SK-N-SH (cell line): ENCODE results near the gene AOAH.

ENCODE experiments used
- CHD2 ChIP-seq: fragments of 150-350 bp; IDR thresholded peaks from 2 replicates; pipeline ENCODE4 v1.6.1; 2018; ENCODE audit warnings: low read length; ENCODE audit not compliant: partially characterized antibody
- CTCF ChIP-seq: fragments of 200-600 bp; sonication (generic); IDR thresholded peaks from 2 replicates; pipeline ENCODE4 v1.6.1; 2017; ENCODE audit warnings: antibody characterized with exemption, mild to moderate bottlenecking, moderate library complexity
- MXI1 ChIP-seq: IDR thresholded peaks from 2 replicates; pipeline ENCODE4 v1.6.1; 2012; ENCODE audit warnings: mild to moderate bottlenecking, low read depth, low read length, improper control_type of control experiment
- POLR2AphosphoS5 ChIP-seq: IDR thresholded peaks from 2 replicates; pipeline ENCODE4 v1.6.1; 2012; ENCODE audit warnings: low read depth, low read length
- RAD21 ChIP-seq: IDR thresholded peaks from 2 replicates; pipeline ENCODE4 v1.6.1; 2012; ENCODE audit warnings: mild to moderate bottlenecking, low read length
- SIN3A ChIP-seq: IDR thresholded peaks from 2 replicates; pipeline ENCODE4 v1.6.1; 2012; ENCODE audit warnings: low read depth, mild to moderate bottlenecking, low read length, moderate library complexity, borderline replicate concordance
- TAF1 ChIP-seq: IDR thresholded peaks from 2 replicates; pipeline ENCODE4 v1.6.1; 2012; ENCODE audit warnings: low read depth, mild to moderate bottlenecking, low read length, moderate library complexity, borderline replicate concordance
- USF1 ChIP-seq: IDR thresholded peaks from 2 replicates; pipeline ENCODE4 v1.4.0; 2012; ENCODE audit warnings: low read depth, borderline replicate concordance
- YY1 ChIP-seq: IDR thresholded peaks from 2 replicates; pipeline ENCODE4 v1.4.0; 2012; ENCODE audit warnings: low read depth, mild to moderate bottlenecking
- ZBTB33 ChIP-seq: IDR thresholded peaks from 2 replicates; pipeline ENCODE4 v1.4.0; 2012; ENCODE audit warnings: low read depth, borderline replicate concordance
- TF ChIP-seq, protein P1 (sequence below): IDR thresholded peaks from 2 replicates; pipeline ENCODE4 v1.6.1; 2012; ENCODE audit warnings: mild to moderate bottlenecking, low read depth, low read length, moderate library complexity
- TF ChIP-seq, protein P2 (sequence below): fragments of 150-350 bp; IDR thresholded peaks from 2 replicates; pipeline ENCODE4 v1.6.1; 2017; ENCODE audit warnings: antibody characterized with exemption, low read length, low read depth, borderline replicate concordance
- TF ChIP-seq, protein P3 (sequence below): IDR thresholded peaks from 2 replicates; pipeline ENCODE4 v1.4.0; 2012; ENCODE audit warnings: low read depth

DNA sequence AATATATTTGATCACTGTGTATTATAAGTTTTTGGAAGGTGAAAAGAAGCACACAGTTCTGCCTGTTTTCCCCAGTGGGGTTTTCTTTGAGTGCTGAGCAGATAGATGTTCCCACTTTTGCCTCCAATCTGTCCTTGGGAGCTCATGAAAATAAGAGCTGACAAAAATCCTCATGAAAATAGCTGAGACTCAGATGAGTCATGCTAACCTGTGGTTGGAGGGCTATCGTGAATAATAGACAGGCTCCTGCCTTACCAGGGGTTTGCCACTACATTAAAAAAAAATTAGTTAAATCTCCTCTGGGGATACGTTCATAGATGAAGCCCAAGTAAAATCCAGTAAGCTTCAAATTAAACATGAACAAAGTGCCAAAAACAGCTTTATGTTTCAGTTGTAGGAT is 10.9 kb upstream of the AOAH start:
- TF ChIP-seq, protein P1, sequence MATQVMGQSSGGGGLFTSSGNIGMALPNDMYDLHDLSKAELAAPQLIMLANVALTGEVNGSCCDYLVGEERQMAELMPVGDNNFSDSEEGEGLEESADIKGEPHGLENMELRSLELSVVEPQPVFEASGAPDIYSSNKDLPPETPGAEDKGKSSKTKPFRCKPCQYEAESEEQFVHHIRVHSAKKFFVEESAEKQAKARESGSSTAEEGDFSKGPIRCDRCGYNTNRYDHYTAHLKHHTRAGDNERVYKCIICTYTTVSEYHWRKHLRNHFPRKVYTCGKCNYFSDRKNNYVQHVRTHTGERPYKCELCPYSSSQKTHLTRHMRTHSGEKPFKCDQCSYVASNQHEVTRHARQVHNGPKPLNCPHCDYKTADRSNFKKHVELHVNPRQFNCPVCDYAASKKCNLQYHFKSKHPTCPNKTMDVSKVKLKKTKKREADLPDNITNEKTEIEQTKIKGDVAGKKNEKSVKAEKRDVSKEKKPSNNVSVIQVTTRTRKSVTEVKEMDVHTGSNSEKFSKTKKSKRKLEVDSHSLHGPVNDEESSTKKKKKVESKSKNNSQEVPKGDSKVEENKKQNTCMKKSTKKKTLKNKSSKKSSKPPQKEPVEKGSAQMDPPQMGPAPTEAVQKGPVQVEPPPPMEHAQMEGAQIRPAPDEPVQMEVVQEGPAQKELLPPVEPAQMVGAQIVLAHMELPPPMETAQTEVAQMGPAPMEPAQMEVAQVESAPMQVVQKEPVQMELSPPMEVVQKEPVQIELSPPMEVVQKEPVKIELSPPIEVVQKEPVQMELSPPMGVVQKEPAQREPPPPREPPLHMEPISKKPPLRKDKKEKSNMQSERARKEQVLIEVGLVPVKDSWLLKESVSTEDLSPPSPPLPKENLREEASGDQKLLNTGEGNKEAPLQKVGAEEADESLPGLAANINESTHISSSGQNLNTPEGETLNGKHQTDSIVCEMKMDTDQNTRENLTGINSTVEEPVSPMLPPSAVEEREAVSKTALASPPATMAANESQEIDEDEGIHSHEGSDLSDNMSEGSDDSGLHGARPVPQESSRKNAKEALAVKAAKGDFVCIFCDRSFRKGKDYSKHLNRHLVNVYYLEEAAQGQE = no peak
- TF ChIP-seq RAD21 (no peak), CTCF (no peak), POLR2AphosphoS5 (no peak), SIN3A (no peak), TAF1 (no peak), ZBTB33 (no peak), MXI1 (no peak), YY1 (no peak), USF1 (no peak), CHD2 (no peak)
- TF ChIP-seq, protein P2, sequence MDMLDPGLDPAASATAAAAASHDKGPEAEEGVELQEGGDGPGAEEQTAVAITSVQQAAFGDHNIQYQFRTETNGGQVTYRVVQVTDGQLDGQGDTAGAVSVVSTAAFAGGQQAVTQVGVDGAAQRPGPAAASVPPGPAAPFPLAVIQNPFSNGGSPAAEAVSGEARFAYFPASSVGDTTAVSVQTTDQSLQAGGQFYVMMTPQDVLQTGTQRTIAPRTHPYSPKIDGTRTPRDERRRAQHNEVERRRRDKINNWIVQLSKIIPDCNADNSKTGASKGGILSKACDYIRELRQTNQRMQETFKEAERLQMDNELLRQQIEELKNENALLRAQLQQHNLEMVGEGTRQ = no peak
- TF ChIP-seq, protein P3, sequence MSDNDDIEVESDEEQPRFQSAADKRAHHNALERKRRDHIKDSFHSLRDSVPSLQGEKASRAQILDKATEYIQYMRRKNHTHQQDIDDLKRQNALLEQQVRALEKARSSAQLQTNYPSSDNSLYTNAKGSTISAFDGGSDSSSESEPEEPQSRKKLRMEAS = no peak
